Hepatocyte (in vitro differentiated cells): ENCODE measurements around the gene LRRC71.

Source experiments
- EZH2 ChIP-seq: fragments of 200-600 bp; sonication (generic); IDR thresholded peaks from 2 replicates; pipeline ENCODE4 v1.6.1; 2016; ENCODE audit warnings: antibody characterized with exemption, mild to moderate bottlenecking, borderline replicate concordance
- TF ChIP-seq, protein P1 (sequence below): fragments of 200-600 bp; sonication (generic); IDR thresholded peaks from 2 replicates; pipeline ENCODE4 v1.5.1; 2016; ENCODE audit warnings: antibody characterized with exemption, mild to moderate bottlenecking; ENCODE audit not compliant: poor library complexity

DNA sequence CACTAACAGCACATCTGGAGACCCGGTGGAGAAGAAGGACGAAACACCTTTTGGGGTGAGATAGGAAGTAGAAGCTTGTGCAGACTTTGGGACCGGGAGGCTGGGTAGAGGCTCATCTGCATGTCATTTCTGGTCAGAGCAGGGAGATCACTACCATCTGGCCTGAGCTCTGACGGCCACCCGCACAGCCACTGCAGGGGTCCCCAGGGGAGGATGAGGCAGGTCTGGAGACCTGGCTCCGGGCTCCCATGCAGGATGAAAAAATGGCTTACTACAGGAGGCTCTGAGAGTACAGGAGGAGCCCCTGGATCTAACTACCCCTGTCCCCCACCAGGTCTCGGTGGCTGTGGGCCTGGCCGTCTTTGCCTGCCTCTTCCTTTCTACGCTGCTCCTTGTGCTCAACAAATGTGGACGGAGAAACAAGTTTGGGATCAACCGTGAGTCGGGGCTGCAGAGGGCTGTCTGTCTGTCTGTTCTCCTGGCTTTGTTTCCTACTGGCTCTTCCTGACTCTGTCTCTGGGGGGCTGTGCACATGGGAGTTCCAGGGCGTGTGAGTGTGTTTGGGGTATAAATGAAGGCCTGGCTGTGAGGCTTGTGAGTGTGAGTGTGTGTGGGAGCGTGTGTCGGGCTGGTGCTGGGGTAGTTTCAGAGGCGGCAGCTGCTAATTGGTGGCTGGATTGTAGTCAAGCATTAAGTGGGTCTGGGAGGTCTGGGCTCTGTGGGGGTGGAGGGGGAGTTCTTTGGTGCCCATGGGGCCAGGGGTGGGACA is 45.7 kb upstream of the LRRC71 start:
- TF ChIP-seq, protein P1, sequence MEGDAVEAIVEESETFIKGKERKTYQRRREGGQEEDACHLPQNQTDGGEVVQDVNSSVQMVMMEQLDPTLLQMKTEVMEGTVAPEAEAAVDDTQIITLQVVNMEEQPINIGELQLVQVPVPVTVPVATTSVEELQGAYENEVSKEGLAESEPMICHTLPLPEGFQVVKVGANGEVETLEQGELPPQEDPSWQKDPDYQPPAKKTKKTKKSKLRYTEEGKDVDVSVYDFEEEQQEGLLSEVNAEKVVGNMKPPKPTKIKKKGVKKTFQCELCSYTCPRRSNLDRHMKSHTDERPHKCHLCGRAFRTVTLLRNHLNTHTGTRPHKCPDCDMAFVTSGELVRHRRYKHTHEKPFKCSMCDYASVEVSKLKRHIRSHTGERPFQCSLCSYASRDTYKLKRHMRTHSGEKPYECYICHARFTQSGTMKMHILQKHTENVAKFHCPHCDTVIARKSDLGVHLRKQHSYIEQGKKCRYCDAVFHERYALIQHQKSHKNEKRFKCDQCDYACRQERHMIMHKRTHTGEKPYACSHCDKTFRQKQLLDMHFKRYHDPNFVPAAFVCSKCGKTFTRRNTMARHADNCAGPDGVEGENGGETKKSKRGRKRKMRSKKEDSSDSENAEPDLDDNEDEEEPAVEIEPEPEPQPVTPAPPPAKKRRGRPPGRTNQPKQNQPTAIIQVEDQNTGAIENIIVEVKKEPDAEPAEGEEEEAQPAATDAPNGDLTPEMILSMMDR = no peak
- TF ChIP-seq EZH2 = no peak
